Osteoblast (primary cell): Measurements from ENCODE around the gene ESYT2. TPM values are rescaled to one million over a fixed set of nuclear protein-coding genes. Genes with fewer than 3 reads are reported as not detected.

Source experiments
- DNase-seq: peaks from one replicate; pipeline ENCODE4 v3.0.0; 2011; ENCODE audit warnings: low spot score, mixed read lengths; ENCODE audit not compliant: insufficient read length; ENCODE audit errors: missing footprints
- H2AFZ ChIP-seq: 2 replicates; pipeline ENCODE4 v1.6.0; 2011; ENCODE audit warnings: mild to moderate bottlenecking, low read length
- H3K27ac ChIP-seq: 2 replicates; pipeline ENCODE4 v1.5.1; 2011; ENCODE audit warnings: mild to moderate bottlenecking, low read depth, low read length, moderate library complexity
- H3K27me3 ChIP-seq: 2 replicates; pipeline ENCODE4 v1.6.0; 2012; ENCODE audit warnings: mild to moderate bottlenecking, control low read depth, inconsistent platforms, low read length, moderate library complexity; ENCODE audit not compliant: insufficient read depth
- H3K36me3 ChIP-seq: 2 replicates; pipeline ENCODE4 v1.5.1; 2011; ENCODE audit warnings: mild to moderate bottlenecking, low read length, control low read depth, moderate library complexity; ENCODE audit not compliant: insufficient read depth
- H3K4me1 ChIP-seq: 2 replicates; pipeline ENCODE4 v1.5.1; 2011; ENCODE audit warnings: mild to moderate bottlenecking, low read length, control low read depth, moderate library complexity; ENCODE audit not compliant: insufficient read depth
- H3K4me2 ChIP-seq: 2 replicates; pipeline ENCODE4 v1.6.0; 2011; ENCODE audit warnings: mild to moderate bottlenecking, low read length; ENCODE audit not compliant: insufficient read depth
- H3K4me3 ChIP-seq: fragments of 200-600 bp; sonication (generic); 3 replicates; pipeline ENCODE4 v1.5.1; 2012; ENCODE audit warnings: mild to moderate bottlenecking, low read length, inconsistent platforms; ENCODE audit not compliant: insufficient read depth
- H3K79me2 ChIP-seq: 2 replicates; pipeline ENCODE4 v1.6.0; 2012; ENCODE audit warnings: mild to moderate bottlenecking, low read length, control low read depth, inconsistent platforms; ENCODE audit not compliant: insufficient read depth
- H3K9me3 ChIP-seq: 2 replicates; pipeline ENCODE4 v1.5.1; 2011; ENCODE audit warnings: low read depth, low read length, control low read depth
- H4K20me1 ChIP-seq: 2 replicates; pipeline ENCODE4 v1.6.0; 2012; ENCODE audit warnings: mild to moderate bottlenecking, low read length, control low read depth; ENCODE audit not compliant: insufficient read depth
- total RNA-seq: library from RNA; depleted of rRNA; stranded (reverse); fragments of >200 nt; gene quantifications from 2 replicates; pipeline ENCODE4 v1.2.3, GENCODE V29; 2012
- TF ChIP-seq, protein P1 (sequence below): IDR thresholded peaks from 2 replicates; pipeline ENCODE4 v1.5.1; 2011; ENCODE audit warnings: mild to moderate bottlenecking, low read depth, low read length, moderate library complexity; ENCODE audit errors: extremely low read depth

ESYT2 gene
- total RNA-seq, 1 donor, result 132 TPM

- Histone ChIP-seq H3K27ac (no peak overlapping the region), H3K79me2 (peaks cover 33% of the 10 kb centered on the region), H3K4me2 (no peak overlapping the region), H3K36me3 (peaks cover 50% of the 10 kb centered on the region), H3K4me3 (no peak overlapping the region), H3K9me3 (no peaks in the 10 kb centered on the region), H4K20me1 (no peaks in the 10 kb centered on the region), H3K27me3 (no peaks in the 10 kb centered on the region), H2AFZ (no peak overlapping the region), H3K4me1 (no peaks in the 10 kb centered on the region)
- no peak for DNase-seq
- TF ChIP-seq, protein P1, sequence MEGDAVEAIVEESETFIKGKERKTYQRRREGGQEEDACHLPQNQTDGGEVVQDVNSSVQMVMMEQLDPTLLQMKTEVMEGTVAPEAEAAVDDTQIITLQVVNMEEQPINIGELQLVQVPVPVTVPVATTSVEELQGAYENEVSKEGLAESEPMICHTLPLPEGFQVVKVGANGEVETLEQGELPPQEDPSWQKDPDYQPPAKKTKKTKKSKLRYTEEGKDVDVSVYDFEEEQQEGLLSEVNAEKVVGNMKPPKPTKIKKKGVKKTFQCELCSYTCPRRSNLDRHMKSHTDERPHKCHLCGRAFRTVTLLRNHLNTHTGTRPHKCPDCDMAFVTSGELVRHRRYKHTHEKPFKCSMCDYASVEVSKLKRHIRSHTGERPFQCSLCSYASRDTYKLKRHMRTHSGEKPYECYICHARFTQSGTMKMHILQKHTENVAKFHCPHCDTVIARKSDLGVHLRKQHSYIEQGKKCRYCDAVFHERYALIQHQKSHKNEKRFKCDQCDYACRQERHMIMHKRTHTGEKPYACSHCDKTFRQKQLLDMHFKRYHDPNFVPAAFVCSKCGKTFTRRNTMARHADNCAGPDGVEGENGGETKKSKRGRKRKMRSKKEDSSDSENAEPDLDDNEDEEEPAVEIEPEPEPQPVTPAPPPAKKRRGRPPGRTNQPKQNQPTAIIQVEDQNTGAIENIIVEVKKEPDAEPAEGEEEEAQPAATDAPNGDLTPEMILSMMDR, result no peak
These were observed 34.0 kb downstream of the ESYT2 start for GRCh38 chr7:158795272-158795671.

GRCh38 chr7:158791107-158791506, 38.2 kb downstream of the ESYT2 start:
- Histone ChIP-seq H3K4me3 (no peak overlapping the region), H3K79me2 (peaks cover 13% of the 10 kb centered on the region), H3K4me2 (no peak overlapping the region), H3K36me3 (peaks cover 50% of the 10 kb centered on the region), H3K27me3 (no peaks in the 10 kb centered on the region), H2AFZ (no peak overlapping the region), H3K9me3 (no peaks in the 10 kb centered on the region), H3K4me1 (no peaks in the 10 kb centered on the region), H4K20me1 (no peaks in the 10 kb centered on the region), H3K27ac (no peak overlapping the region)
- TF ChIP-seq, protein P1, result no peak
- no peak for DNase-seq

- H3K4me3 ChIP-seq, result no peak overlapping the region
- peaks cover 5% of the 10 kb centered on the region for H3K79me2 ChIP-seq
- no peak overlapping the region for H2AFZ ChIP-seq
- H3K4me2 ChIP-seq, result no peak overlapping the region
- peaks cover 41% of the 10 kb centered on the region for H3K36me3 ChIP-seq
- no peak overlapping the region for H3K27ac ChIP-seq
- no peaks in the 10 kb centered on the region for H4K20me1 ChIP-seq
- no peak for DNase-seq
- H3K27me3 ChIP-seq, result no peaks in the 10 kb centered on the region
- TF ChIP-seq, protein P1, result no peak
- H3K4me1 ChIP-seq, result no peaks in the 10 kb centered on the region
- H3K9me3 ChIP-seq, result no peaks in the 10 kb centered on the region
These were observed 39.5 kb downstream of the ESYT2 start for GRCh38 chr7:158789842-158790241.

GRCh38 chr7:158786898-158787297, 42.4 kb downstream of the ESYT2 start:
- H3K27ac ChIP-seq, result no peak overlapping the region
- H4K20me1 ChIP-seq, result no peaks in the 10 kb centered on the region
- DNase-seq, result no peak
- no peaks in the 10 kb centered on the region for H3K4me1 ChIP-seq
- TF ChIP-seq, protein P1, result no peak
- H3K36me3 ChIP-seq, result peaks cover 52% of the 10 kb centered on the region
- H2AFZ ChIP-seq, result no peak overlapping the region
- H3K4me3 ChIP-seq, result no peak overlapping the region
- no peak overlapping the region for H3K4me2 ChIP-seq
- H3K27me3 ChIP-seq, result no peaks in the 10 kb centered on the region
- peaks cover 2% of the 10 kb centered on the region for H3K79me2 ChIP-seq
- H3K9me3 ChIP-seq, result no peaks in the 10 kb centered on the region
